Measurements from ENCODE around the gene DUSP28.

Gene DUSP28

DNA sequence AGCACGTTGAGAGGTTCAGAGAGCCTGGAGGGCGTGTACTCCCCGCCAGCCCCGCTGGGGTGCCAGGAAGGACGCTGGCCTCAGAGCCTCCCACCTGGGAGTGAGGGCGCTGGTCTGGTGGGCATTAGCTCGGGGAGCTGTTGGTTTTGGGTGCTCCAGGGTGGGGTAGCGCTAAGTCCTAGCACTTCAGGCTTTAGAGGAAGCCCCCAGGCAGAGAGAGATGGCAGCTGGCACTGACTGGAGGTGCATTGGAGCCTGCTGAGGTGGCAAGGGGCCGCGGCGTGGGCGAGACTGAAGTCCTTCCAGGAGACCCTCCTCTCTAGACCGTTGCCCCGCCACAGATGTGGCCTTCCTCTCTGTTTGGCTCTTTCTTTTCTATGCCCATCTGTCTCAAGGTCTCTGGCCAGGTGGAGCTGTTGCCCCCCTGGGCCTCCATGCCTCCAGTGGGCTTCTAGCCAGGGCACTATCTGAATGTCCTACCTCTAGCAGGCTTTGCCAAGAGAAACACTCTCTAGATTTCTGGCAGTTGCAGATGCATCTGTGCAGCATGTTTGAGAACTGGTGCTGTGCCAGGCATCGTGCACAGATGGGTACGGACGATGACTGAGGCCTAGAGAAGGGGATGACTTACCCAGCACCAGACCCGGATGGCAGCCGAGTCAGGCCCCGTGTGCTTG lies 33.0 kb downstream of the DUSP28 start:
- no peak for DNase-seq (ENCODE audit: extremely low read depth, low read depth)
- H3K4me3 ChIP-seq (replicated peaks; ENCODE audit: low read depth, low read length), result no peak overlapping the region

DNA sequence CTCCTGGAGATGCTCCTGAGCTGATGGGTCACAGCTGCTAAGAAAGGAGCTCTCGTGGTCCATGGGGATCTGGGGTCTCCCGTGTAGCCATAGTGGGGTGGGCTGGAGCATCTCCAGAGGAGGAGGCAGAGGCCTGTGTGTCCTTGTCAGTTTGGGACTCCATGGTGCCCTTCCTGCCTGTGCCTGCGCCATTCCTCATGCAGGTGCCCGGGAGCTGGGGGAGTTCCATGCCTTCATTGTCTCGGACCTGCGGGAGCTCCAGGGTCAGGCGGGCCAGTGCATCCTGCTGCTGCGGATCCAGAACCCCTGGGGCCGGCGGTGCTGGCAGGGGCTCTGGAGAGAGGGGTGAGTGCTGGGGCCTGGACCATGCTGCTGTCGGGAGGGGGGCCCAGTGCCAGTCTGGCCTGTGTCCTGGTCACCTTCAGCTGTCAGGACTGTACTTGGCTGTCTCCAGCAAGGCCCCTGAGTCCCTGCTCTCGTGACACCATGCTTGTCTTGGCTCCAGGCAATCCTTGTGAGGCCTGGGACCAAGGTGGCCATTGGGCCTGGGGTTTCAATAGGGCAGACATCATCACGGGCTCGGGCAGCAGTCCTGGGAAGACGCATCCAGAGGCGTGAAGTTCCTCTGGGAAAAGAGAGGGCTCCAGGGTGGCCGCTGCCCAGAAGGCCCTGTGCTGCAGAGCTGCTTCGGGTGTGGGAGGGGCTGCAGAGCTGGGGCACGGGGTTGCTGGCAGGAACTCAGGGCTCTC lies 33.7 kb downstream of the DUSP28 start:
- TF ChIP-seq, protein P1, sequence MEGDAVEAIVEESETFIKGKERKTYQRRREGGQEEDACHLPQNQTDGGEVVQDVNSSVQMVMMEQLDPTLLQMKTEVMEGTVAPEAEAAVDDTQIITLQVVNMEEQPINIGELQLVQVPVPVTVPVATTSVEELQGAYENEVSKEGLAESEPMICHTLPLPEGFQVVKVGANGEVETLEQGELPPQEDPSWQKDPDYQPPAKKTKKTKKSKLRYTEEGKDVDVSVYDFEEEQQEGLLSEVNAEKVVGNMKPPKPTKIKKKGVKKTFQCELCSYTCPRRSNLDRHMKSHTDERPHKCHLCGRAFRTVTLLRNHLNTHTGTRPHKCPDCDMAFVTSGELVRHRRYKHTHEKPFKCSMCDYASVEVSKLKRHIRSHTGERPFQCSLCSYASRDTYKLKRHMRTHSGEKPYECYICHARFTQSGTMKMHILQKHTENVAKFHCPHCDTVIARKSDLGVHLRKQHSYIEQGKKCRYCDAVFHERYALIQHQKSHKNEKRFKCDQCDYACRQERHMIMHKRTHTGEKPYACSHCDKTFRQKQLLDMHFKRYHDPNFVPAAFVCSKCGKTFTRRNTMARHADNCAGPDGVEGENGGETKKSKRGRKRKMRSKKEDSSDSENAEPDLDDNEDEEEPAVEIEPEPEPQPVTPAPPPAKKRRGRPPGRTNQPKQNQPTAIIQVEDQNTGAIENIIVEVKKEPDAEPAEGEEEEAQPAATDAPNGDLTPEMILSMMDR (IDR thresholded peaks at IDR 0.05; ENCODE audit: low read depth, low read length, missing control alignments), result no peak
- no peak for DNase-seq (ENCODE audit: extremely low read depth, low read depth)

More for the DNA sequence above, 33.0 kb downstream of the DUSP28 start:
- TF ChIP-seq, protein P1 (IDR thresholded peaks at IDR 0.05; ENCODE audit: low read depth, low read length, missing control alignments), result no peak

DNA sequence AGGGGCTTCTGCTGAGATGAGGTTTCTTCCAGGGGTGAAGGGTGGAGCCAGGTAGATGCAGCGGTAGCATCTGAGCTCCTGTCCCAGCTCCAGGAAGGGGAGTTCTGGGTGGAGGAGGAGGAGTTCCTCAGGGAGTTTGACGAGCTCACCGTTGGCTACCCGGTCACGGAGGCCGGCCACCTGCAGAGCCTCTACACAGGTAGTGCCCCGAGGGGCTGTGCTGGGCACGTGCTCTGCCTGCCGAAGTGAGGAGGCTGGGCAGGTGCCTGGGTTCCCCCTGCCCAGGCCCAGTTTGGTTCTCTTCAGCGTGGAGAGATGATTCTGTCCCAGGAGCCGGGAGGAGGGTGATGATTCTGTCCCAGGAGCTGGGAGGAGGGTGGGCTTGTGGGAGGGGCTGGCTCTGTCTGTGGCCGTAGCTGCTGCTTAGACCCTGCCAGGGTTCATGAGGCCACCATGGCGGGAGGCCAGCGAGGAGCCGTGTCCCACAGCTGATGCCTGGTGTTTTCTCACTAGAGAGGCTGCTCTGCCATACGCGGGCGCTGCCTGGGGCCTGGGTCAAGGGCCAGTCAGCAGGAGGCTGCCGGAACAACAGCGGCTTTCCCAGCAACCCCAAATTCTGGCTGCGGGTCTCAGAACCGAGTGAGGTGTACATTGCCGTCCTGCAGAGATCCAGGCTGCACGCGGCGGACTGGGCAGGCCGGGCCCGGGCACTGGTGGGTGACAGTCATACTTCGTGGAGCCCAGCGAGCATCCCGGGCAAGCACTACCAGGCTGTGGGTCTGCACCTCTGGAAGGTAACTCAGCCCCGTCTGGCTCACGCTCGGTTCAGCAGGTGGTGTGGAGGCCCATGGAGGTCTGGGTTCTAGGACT lies 34.6 kb downstream of the DUSP28 start:
- TF ChIP-seq, protein P1 (IDR thresholded peaks at IDR 0.05; ENCODE audit: low read depth, low read length, missing control alignments), result no peak
- H3K4me3 ChIP-seq (replicated peaks; ENCODE audit: low read depth, low read length), result no peak overlapping the region
- DNase-seq (ENCODE audit: extremely low read depth, low read depth), result no peak

More for the DNA sequence above, 33.7 kb downstream of the DUSP28 start:
- H3K4me3 ChIP-seq (replicated peaks; ENCODE audit: low read depth, low read length), result no peak overlapping the region

DNA sequence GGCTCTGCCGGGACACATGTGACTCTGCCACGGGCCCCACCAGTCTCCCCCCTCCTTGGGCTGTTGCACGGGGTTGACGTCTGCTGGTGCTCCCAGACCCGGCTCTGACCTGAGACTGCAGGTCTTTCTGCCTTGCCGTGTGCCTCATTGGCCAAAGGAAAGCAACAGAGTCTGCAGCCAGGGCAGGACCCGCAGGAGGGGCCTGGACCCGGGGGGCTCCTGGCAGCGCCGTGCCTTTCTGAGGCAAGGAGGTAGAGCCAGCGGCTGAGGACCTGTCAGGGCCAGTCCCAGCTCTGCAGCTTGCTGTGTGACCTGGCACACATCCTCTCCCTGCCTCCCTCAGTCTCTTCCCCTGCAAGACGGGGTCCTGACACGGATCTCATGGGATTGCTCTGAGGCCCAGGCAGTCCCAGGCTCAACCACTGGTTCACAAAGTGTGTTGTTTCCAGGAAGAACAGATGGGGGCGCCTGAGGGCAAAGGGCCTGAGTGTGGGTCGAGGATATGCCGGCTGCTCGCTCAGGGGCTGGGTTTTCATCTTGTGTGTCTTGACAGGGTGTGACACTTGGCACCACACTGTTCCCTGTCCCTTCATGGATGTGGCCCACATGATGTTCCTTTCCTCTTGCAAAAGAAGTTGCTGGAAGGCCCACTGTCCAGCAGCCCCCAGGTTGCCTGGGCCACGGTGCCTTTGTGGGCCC lies 35.4 kb downstream of the DUSP28 start:
- H3K4me3 ChIP-seq (replicated peaks; ENCODE audit: low read depth, low read length), result no peak overlapping the region
- TF ChIP-seq, protein P1 (IDR thresholded peaks at IDR 0.05; ENCODE audit: low read depth, low read length, missing control alignments), result peak; percentile 31
- DNase-seq (ENCODE audit: extremely low read depth, low read depth), result no peak

DNA sequence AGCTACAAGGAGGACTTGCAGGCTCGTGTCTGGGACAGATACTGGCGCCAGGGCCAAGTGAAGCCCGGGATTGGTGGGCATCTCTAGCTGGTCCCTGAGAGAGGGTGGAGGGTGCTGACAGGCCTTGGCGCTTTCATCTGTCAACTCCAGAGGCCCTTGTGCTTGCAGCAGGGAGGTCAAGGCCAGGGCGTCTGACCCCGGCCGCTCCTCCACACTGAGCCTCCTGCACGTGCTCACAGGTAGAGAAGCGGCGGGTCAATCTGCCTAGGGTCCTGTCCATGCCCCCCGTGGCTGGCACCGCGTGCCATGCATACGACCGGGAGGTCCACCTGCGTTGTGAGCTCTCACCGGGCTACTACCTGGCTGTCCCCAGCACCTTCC lies 35.9 kb downstream of the DUSP28 start:
- DNase-seq (ENCODE audit: extremely low read depth, low read depth), result no peak
- H3K4me3 ChIP-seq (replicated peaks; ENCODE audit: low read depth, low read length), result no peak overlapping the region
- TF ChIP-seq, protein P1 (IDR thresholded peaks at IDR 0.05; ENCODE audit: low read depth, low read length, missing control alignments), result no peak

DNA sequence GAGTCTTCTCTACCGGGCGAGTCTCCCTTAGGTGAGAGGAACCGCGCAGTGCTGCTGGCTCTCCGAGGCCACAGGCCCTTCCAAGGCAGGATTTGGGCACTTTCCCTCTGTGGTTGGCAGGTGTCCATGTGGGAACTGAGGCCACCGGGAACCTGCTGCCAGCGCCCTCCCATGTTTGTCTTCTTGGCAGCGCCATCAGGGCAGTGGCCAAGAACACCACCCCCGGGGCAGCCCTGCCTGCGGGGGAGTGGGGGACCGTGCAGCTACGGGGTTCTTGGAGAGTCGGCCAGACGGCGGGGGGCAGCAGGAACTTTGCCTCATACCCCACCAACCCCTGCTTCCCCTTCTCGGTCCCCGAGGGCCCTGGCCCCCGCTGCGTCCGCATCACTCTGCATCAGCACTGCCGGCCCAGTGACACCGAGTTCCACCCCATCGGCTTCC lies 36.4 kb downstream of the DUSP28 start:
- no peak for DNase-seq (ENCODE audit: extremely low read depth, low read depth)
- H3K4me3 ChIP-seq (replicated peaks; ENCODE audit: low read depth, low read length), result no peak overlapping the region
- TF ChIP-seq, protein P1 (IDR thresholded peaks at IDR 0.05; ENCODE audit: low read depth, low read length, missing control alignments), result no peak
